Dendritic cell treated with granulocyte-macrophage colony-stimulating factor and Interleukin-4, amounts not matched to agents 40 ng/mL and 50 ng/mL, for 4 days (primary cell): ENCODE measurements around the gene PHC2.

ENCODE experiments used
- H3K27ac Mint-ChIP-seq: one replicate; pipeline ENCODE4 v1.8.0; 2022; ENCODE audit warnings: mild to moderate bottlenecking, mixed read lengths
- H3K27me3 Mint-ChIP-seq: one replicate; pipeline ENCODE4 v1.8.0; 2022; ENCODE audit warnings: mild to moderate bottlenecking, mixed read lengths
- H3K36me3 Mint-ChIP-seq: one replicate; pipeline ENCODE4 v1.8.0; 2022; ENCODE audit warnings: low read depth, mixed read lengths
- H3K4me1 Mint-ChIP-seq: one replicate; pipeline ENCODE4 v1.8.0; 2022; ENCODE audit warnings: low read depth, mixed read lengths
- H3K4me3 Mint-ChIP-seq: one replicate; pipeline ENCODE4 v1.8.0; 2022; ENCODE audit warnings: mild to moderate bottlenecking, moderate library complexity, mixed read lengths
- H3K9me3 Mint-ChIP-seq: one replicate; pipeline ENCODE4 v1.8.0; 2022; ENCODE audit warnings: mixed read lengths
- intact Hi-C: fragments of 100-400 bp; cut with micrococcal nuclease; formaldehyde crosslinking; loops from one replicate; pipeline ENCODE4 v1.15.0; 2022

PHC2 gene

DNA sequence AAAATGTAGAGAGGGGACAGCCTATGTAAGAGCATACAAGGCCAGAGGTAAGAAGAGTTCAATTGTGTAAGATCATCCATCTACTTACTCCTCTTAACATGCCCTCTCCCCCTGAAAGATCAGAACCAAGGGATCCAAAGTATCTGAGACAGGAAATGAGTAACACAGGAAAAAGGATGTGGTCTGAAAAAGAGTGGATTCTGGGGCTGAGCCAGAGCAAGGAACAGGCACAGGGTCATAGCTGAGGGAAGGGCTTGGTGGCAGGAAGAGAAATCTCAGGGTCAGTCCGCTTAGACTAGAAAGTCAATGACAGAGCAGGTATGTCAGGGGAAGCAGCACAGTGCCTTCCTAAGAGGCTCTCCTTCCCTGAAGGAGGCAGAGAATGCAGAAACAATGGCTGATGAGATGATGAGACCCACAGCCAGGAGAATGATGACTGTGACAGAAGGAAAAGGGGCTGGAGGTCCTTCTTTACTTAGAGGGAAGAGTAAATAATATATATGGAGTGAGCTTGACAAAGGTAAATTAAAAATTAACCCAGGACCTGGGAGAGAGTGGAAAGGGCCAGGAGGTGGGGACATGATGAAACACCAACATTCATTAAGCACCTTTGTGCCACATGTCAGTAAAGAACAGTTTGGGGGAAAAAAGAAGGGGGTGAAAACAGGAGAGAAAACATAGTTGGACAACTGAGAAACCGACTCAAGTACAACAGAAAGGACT lies 83.8 kb downstream of the PHC2 start:
- Mint-ChIP-seq H3K27me3 (no peaks in the 10 kb centered on the region), H3K27ac (peak overlapping the region; percentile 41), H3K9me3 (no peaks in the 10 kb centered on the region), H3K4me1 (peaks cover 49% of the 10 kb centered on the region), H3K4me3 (peak overlapping the region; percentile 62), H3K36me3 (peaks cover 30% of the 10 kb centered on the region)
- intact Hi-C loops = no loop called here

DNA sequence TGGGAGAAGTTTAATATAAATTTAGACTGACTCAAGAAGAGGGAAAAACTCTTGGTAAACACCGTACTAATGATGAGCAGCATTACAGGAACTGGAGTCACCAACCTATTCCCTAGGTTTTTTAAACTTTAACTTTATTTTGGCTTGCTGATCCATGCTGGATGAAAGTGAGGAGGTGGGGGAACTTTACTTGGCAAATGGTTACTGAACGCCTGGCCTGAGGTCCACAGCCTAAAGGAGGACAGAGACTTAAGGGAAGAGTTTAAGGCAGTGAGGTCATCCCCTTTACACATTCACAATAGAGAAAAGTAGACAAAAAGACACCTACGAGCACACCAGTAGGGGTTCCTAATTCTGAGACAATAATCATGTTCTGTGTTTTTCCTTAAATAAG lies 84.4 kb downstream of the PHC2 start:
- H3K27ac Mint-ChIP-seq = peak overlapping the region; percentile 41
- no peaks in the 10 kb centered on the region for H3K9me3 Mint-ChIP-seq
- H3K4me3 Mint-ChIP-seq = no peak overlapping the region
- H3K27me3 Mint-ChIP-seq = no peaks in the 10 kb centered on the region
- H3K4me1 Mint-ChIP-seq = peaks cover 55% of the 10 kb centered on the region
- peaks cover 36% of the 10 kb centered on the region for H3K36me3 Mint-ChIP-seq
- intact Hi-C loops = no loop called here

DNA sequence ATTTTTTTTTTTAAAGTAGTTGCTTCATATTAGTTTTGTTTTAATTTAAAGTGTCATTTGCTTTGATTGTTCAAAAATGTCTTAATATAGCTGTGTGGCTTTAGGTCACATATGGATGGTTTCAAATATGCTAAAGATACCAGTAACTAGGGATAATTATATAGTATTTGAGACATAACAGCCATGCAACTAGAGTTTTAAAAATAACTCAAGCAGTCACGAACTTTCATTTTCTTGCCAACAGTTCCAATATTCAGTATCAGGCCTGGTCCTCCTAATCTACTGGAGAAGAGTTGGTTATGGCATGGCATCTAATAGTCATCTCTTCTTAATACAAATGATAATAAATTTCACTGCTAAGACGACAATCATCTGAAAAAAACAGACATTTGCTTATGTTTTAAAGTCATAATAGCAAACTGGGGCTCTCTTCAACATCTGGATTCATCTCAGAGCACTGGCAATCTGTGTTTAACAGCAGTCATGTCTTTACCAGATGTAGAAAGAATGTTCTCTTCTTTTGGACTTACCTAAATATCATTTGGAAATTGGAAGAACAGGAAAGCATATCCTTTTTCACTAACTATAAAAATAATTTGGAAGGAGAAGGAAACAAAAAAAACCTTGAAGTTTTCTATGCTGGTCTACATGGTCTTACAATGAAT lies 85.9 kb downstream of the PHC2 start:
- Mint-ChIP-seq H3K4me1 (peaks cover 57% of the 10 kb centered on the region), H3K4me3 (no peak overlapping the region), H3K36me3 (peaks cover 43% of the 10 kb centered on the region), H3K27me3 (no peaks in the 10 kb centered on the region), H3K9me3 (no peaks in the 10 kb centered on the region), H3K27ac (no peak overlapping the region)
- intact Hi-C loops = no loop called here

DNA sequence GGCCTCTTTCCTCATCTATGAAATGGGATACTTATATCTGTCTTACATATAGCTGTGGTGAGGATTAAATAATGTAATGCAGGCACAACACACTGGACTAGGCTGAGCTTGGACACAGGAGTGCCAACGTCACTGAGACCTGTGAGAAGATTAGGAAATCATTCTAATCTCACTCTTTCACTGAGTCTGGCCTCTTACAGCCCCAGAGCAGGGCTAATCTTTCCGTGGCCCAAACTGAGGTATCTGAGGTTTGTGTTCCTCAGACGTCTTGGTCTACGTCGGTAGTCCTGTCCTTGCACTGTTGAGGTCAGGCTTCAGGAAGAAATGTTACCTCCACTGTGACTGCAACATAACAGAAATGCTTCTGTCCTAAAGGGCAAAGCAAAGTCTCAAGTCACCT lies 87.4 kb downstream of the PHC2 start:
- peaks cover 36% of the 10 kb centered on the region for H3K36me3 Mint-ChIP-seq
- H3K27me3 Mint-ChIP-seq = no peaks in the 10 kb centered on the region
- intact Hi-C loops = no loop called here
- H3K4me3 Mint-ChIP-seq = no peak overlapping the region
- H3K4me1 Mint-ChIP-seq = peaks cover 67% of the 10 kb centered on the region
- no peak overlapping the region for H3K27ac Mint-ChIP-seq
- no peaks in the 10 kb centered on the region for H3K9me3 Mint-ChIP-seq

DNA sequence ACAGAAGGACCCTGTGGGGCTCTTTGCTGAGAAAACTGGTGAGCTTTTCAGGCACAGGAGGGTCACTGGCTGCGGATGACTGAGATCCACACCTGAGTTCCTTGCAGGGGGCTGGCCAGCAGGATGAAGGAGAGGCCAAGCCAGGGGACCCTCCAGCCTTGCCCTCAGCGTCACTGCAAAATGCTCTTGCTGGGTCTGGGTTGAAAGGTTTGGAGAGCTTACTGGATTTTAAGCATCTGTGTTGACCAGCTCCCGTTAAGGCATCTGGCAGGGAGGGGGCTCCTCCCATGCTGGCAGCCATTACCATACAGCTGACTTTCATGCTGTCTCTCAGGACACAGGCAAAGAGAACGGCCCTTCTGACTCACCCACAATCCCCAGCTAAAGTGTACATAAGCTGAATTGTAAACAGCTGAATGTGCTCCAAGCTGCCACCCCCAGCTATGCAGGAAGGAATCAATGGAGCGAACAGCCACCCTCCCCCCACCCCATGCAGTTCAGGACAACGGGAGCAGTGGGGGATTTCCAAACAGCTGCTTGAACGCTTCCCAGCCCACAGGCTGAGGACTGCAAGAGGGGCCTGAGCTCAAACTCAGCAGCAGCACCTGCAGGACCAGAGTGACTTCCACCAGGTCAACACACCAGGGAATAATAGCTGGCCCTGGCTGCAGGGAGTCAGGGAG lies 88.7 kb downstream of the PHC2 start:
- H3K36me3 Mint-ChIP-seq = peaks cover 37% of the 10 kb centered on the region
- no peaks in the 10 kb centered on the region for H3K27me3 Mint-ChIP-seq
- peaks cover 68% of the 10 kb centered on the region for H3K4me1 Mint-ChIP-seq
- H3K27ac Mint-ChIP-seq = no peak overlapping the region
- H3K4me3 Mint-ChIP-seq = no peak overlapping the region
- no peaks in the 10 kb centered on the region for H3K9me3 Mint-ChIP-seq
- intact Hi-C loops = no loop called here

DNA sequence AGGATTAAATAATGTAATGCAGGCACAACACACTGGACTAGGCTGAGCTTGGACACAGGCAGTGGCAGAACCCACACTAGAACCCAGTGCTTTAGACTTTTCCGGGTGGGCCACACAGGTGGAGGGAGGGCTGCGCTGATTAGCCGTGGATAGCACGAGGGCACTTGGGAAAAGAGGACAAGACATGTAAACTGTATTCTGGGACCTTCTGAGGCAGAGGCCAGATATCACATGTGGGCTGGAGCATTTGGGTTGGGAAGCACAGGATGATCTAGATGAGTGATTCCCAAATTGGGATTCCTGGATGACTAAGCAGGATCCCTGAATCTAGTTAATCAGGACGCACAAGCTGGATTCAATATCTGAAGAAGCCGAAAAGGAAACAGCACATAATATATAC lies 89.7 kb downstream of the PHC2 start:
- no peaks in the 10 kb centered on the region for H3K27me3 Mint-ChIP-seq
- H3K27ac Mint-ChIP-seq = peak overlapping the region; percentile 13
- H3K4me1 Mint-ChIP-seq = peaks cover 66% of the 10 kb centered on the region
- no peaks in the 10 kb centered on the region for H3K9me3 Mint-ChIP-seq
- intact Hi-C loops = no loop called here
- no peak overlapping the region for H3K4me3 Mint-ChIP-seq
- H3K36me3 Mint-ChIP-seq = peaks cover 39% of the 10 kb centered on the region

DNA sequence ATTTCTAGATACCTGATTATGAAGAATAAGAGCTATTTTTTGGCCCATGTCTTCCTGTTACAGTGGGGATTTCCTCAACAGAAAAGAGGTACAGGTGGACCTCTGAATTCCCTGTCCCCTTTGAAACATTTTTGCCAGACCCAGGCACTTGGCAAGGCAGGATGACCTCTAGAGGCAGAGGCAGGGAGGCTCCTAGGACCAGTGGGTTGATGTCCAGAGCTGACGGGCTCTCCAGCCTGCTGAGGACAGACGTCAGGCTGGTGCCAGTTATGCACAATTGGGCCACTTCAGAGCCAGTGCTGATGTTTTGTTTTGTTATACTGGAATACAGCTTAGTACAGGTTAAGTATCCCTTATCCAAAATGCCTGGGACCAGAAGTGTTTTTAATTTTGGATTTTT lies 91.5 kb downstream of the PHC2 start:
- intact Hi-C loops = loop anchor here (5.0 kb wide), 1 partner anchor 42 kb away; no protein-coding TSS in a partner anchor
- Mint-ChIP-seq H3K4me3 (no peak overlapping the region), H3K36me3 (peaks cover 44% of the 10 kb centered on the region), H3K27ac (peak overlapping the region; percentile 68), H3K4me1 (peaks cover 79% of the 10 kb centered on the region), H3K9me3 (no peaks in the 10 kb centered on the region), H3K27me3 (no peaks in the 10 kb centered on the region)

DNA sequence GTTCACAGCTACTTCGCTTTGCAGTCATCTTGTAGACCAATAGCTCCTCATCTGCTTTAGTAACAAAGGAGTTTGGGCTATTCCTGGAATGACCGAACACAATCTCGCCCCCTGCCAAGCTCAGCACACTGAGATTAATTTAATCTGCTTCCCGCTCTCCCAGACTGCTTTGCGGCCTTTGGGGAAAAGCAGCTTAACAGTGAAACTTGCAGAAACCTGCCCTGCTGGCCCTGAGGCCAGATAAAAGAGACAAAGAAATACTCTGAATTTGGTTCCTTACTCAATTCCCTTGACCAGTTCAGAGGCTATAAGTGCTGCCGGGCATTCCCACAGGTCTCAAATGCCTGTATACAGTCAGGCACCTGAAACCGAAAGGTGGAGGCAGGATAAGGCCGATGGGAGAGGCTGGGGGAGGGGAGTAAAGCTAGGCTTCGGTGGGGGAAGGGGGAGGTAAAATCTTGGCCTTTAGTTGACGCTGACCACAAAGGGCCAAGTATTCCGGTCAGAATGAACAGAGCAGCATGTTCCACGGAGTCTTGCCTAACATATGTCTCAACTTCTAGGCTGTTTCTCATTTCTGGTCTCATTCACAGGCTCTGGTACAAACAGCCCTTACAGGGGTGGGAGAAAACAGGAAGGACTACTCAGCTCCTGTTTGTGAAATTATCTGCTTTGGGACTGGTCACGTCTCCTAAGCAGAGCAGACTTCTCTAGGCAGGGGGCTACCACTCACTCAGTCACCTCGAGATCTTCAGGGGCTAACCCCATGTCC lies 92.3 kb downstream of the PHC2 start:
- intact Hi-C loops = loop anchor here (5.0 kb wide), 1 partner anchor 41 kb away; no protein-coding TSS in a partner anchor
- Mint-ChIP-seq H3K36me3 (peaks cover 49% of the 10 kb centered on the region), H3K27me3 (no peaks in the 10 kb centered on the region), H3K4me1 (peaks cover 87% of the 10 kb centered on the region), H3K4me3 (peak overlapping the region; percentile 2), H3K9me3 (no peaks in the 10 kb centered on the region), H3K27ac (peak overlapping the region; percentile 68)

DNA sequence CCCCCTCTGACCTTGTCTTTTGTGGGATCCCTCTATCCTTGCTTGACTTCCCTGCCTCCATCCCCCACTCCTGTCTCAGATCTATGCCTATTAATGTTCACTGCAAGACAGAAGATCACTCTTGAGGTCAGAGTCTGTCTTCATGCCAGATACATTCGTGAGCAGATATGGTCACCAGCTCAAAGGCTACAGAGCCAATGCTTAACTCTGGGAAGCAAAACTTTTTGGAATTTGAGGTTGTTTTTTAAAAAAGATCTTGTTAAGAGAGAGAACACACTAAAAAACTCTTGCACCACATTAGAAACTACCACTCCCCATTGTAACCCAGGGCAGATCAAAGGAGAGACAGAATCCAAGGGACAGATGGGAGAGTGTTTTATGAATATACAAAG lies 92.9 kb downstream of the PHC2 start:
- Mint-ChIP-seq H3K27me3 (no peaks in the 10 kb centered on the region), H3K27ac (peak overlapping the region; percentile 68), H3K4me3 (no peak overlapping the region), H3K9me3 (no peaks in the 10 kb centered on the region), H3K36me3 (peaks cover 53% of the 10 kb centered on the region), H3K4me1 (peaks cover 92% of the 10 kb centered on the region)
- intact Hi-C loops = loop anchor here (5.0 kb wide), 1 partner anchor 41 kb away; no protein-coding TSS in a partner anchor

DNA sequence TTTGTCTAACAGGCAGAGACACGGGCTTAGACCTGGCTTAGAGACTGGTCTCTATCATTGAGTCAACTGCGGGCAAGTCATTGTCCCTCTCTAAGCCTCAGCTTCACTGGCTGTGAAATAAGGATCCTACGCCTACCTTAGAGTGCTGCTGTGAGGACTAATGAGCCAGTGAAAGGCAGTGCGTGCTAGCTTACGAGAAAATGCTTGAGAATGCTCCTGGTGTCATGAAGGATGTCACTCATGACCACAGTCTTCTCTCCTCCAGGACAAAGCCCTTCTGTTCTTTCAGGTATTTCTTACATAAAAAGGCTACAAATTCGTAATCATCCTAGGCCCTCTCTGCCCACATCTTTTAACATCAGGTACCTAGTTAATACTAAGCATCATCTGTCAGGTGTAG lies 93.5 kb downstream of the PHC2 start:
- Mint-ChIP-seq H3K36me3 (peaks cover 53% of the 10 kb centered on the region), H3K27me3 (no peaks in the 10 kb centered on the region), H3K4me3 (no peak overlapping the region), H3K4me1 (peaks cover 91% of the 10 kb centered on the region), H3K9me3 (no peaks in the 10 kb centered on the region), H3K27ac (peak overlapping the region; percentile 68)
- intact Hi-C loops = loop anchor here (5.0 kb wide), 1 partner anchor 40 kb away; no protein-coding TSS in a partner anchor

DNA sequence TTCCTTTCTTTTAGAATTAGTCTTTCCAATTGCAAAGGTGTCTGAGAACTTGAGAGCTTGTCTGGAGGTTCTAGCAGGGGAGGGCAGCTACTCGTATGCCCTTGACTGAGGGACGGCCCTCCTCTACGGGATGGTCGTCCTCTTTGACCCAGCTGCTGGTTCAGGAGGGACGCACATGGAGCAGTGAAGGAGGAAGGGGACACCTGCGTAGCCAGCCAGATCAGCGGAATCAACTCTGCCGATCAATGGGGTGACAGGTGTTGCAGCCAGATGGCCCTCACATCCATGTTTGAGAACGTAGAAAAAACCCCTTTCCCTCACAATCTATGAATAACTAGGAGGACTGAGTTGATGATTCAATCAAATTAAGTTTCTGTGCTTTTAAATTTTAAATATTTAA lies 94.3 kb downstream of the PHC2 start:
- H3K9me3 Mint-ChIP-seq = no peaks in the 10 kb centered on the region
- peaks cover 91% of the 10 kb centered on the region for H3K4me1 Mint-ChIP-seq

DNA sequence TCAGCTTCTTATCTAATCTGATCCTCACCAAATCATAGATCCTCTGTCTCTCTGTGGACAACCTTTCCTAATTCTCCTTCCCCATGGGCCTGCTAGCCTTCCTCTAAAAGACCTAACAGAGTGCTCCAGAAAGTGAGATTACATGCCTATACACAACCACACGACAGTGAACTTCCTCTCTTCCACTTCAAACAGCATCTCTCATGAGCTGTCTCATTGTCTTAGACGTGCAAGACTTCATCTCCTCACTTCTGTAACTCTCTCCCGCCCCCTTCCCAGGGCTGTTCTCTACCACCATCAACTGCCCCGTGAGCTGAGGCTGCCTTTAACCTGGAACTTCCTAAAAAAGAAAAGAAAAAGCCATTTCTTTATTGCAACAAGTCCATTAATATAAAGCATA lies 95.9 kb downstream of the PHC2 start:
- Mint-ChIP-seq H3K27me3 (no peaks in the 10 kb centered on the region), H3K36me3 (peaks cover 62% of the 10 kb centered on the region), H3K4me3 (no peak overlapping the region), H3K9me3 (no peaks in the 10 kb centered on the region), H3K4me1 (peaks cover 80% of the 10 kb centered on the region), H3K27ac (no peak overlapping the region)
- intact Hi-C loops = loop anchor here (5.0 kb wide), 1 partner anchor 38 kb away; no protein-coding TSS in a partner anchor

More for the DNA sequence above, 94.3 kb downstream of the PHC2 start:
- intact Hi-C loops = loop anchor here (5.0 kb wide), 1 partner anchor 39 kb away; no protein-coding TSS in a partner anchor
- Mint-ChIP-seq H3K4me3 (no peak overlapping the region), H3K27ac (no peak overlapping the region), H3K27me3 (no peaks in the 10 kb centered on the region), H3K36me3 (peaks cover 54% of the 10 kb centered on the region)

DNA sequence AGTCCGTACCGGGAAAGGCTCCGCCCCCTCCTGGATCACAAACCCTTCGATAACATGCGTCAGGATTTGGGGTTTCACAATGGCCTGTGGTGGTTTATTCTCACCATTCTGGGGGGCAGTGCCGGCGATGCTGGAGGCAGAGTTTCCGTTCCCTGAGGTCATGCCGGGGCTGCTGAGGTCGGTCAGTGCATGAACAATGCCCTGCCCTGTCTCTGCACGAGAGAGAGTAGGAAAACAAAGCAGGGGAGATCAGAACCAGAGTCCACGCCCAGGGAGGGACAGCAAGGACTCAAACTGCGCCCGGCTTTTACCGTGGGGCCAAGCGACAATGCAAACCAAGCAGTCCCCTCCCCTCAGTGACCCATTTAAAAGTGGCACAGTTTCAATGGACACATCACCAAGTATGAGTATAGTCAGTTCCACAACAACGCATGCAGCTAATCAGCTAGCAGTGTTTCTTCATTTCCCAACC lies 96.8 kb downstream of the PHC2 start:
- Mint-ChIP-seq H3K27ac (no peak overlapping the region), H3K9me3 (no peaks in the 10 kb centered on the region), H3K36me3 (peaks cover 71% of the 10 kb centered on the region), H3K4me3 (no peak overlapping the region), H3K27me3 (no peaks in the 10 kb centered on the region), H3K4me1 (peaks cover 80% of the 10 kb centered on the region)
- intact Hi-C loops = no loop called here
